Measurements from ENCODE around the gene UQCC5. TPM values are rescaled to one million over a fixed set of nuclear protein-coding genes. Genes with fewer than 3 reads are reported as not detected.

The UQCC5 gene
- polyA plus RNA-seq, 1 of the 3 experiments (the other 2 are of a cell fraction) = 124 TPM

- TF ChIP-seq ELF1 (IDR thresholded peaks at IDR 0.05) (no peak), MEF2A (IDR thresholded peaks at IDR 0.05; ENCODE audit: borderline replicate concordance, low read depth) (no peak), FOSL2 (IDR thresholded peaks at IDR 0.05; ENCODE audit: borderline replicate concordance, low read depth) (no peak), EP300 (IDR thresholded peaks at IDR 0.05; ENCODE audit: borderline replicate concordance in 1 of 2, low read depth in 1 of 2, low read length in 1 of 2) (no peak), YY1 (IDR thresholded peaks at IDR 0.05; ENCODE audit: low read depth) (no peak)
Measured at GRCh38 chr3:52517796-52518722, 18.3 kb upstream of the UQCC5 start (continued).

DNA sequence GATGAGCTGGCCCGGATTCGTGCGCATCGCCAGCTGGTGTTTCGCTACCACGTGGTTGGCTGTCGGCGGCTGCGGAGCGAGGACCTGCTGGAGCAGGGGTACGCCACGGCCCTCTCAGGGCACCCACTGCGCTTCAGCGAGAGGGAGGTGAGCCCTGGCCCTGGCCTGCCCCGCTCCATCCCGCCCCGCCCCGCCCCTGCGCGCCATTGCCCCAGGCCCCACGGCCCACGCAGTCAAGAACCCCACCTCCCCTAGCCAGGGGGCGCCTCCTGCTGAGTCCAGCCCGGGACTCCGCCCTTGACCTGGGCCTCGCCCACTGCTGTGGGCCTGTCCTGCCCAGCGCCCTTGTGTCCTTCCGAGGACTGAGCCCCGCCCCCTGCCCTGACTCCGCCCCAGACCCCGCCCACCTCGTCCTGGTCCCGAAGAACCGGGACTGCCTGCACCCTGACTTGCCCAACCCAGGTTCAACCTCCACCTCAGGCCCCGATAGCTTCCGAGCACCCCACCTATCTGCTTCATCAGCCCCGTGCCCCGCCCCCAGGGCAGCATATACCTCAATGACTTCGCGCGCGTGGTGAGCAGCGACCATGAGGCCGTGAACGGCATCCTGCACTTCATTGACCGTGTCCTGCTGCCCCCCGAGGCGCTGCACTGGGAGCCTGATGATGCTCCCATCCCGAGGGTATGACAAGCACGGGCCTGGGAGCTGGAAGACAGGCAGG lies 17.5 kb upstream of the UQCC5 start:
- peaks cover 0 to 5% of the 10 kb centered on the region in 2 experiments for H3K36me3 ChIP-seq (replicated peaks in 1 of 2; ENCODE audit: control insufficient read depth in 1 of 2, insufficient read depth in 2 of 2, low read length in 1 of 2)
- no peak overlapping the region for H3K27ac ChIP-seq (ENCODE audit: low read depth in 2 of 2, low read length in 1 of 2)
- ChIA-PET POLR2A (interaction anchor here (0.8 kb wide), 1 partner anchor 8 kb away, joined by 3 read pairs; no protein-coding TSS in a partner anchor), CTCF (interaction anchor here (0.5 to 1.4 kb wide), 3 partner anchors 60 to 107 kb away, joined by 3 to 4 read pairs (median 3); no protein-coding TSS in a partner anchor)
- no peak overlapping the region for H2AFZ ChIP-seq (ENCODE audit: low read depth)
- no peaks in the 10 kb centered on the region for H3K9me2 ChIP-seq
- H3K4me1 ChIP-seq (ENCODE audit: control insufficient read depth in 1 of 2, insufficient read depth in 2 of 2, low read depth in 1 of 2, low read length in 1 of 2) = peaks cover 0 to 10% of the 10 kb centered on the region in 2 experiments; a peak in 1 of 4 replicates
- no peaks in the 10 kb centered on the region for H3F3A ChIP-seq (replicated peaks; ENCODE audit: insufficient read depth)
- TF ChIP-seq RCOR1 (IDR thresholded peaks at IDR 0.05; ENCODE audit: low read length) = no peak
- TF ChIP-seq REST (IDR thresholded peaks at IDR 0.05; ENCODE audit: low read depth, low read length) = no peak
- 71% methylated on average over 20 of the region's 50 CpGs for WGBS (ENCODE audit: low lambda C conversion rate)
- H3K27me3 ChIP-seq (ENCODE audit: insufficient read depth) = no peaks in the 10 kb centered on the region
- no peak overlapping the region for H3K4me3 ChIP-seq (ENCODE audit: low read depth in 2 of 2, low read length in 1 of 2)
- no peak overlapping the region for H3K4me2 ChIP-seq
- no peaks in the 10 kb centered on the region for H3K79me2 ChIP-seq (ENCODE audit: insufficient read depth)
- peak; percentile 77 for DNase-seq
- no peaks in the 10 kb centered on the region for H3K9me3 ChIP-seq
- H3K9ac ChIP-seq = no peak overlapping the region
- H4K20me1 ChIP-seq (ENCODE audit: insufficient read depth) = no peaks in the 10 kb centered on the region

Measured in SK-N-SH (cell line).